ENCODE measurements around the gene UCK1.
A peak's percentile ranks its signal among the peaks of the same experiment; 100 is the strongest.
"Not testable (repeated sequence)": the region's sequence is repeated elsewhere in the genome, so short reads cannot be mapped to it uniquely, and the experiment has no call there.

The UCK1 gene

DNA sequence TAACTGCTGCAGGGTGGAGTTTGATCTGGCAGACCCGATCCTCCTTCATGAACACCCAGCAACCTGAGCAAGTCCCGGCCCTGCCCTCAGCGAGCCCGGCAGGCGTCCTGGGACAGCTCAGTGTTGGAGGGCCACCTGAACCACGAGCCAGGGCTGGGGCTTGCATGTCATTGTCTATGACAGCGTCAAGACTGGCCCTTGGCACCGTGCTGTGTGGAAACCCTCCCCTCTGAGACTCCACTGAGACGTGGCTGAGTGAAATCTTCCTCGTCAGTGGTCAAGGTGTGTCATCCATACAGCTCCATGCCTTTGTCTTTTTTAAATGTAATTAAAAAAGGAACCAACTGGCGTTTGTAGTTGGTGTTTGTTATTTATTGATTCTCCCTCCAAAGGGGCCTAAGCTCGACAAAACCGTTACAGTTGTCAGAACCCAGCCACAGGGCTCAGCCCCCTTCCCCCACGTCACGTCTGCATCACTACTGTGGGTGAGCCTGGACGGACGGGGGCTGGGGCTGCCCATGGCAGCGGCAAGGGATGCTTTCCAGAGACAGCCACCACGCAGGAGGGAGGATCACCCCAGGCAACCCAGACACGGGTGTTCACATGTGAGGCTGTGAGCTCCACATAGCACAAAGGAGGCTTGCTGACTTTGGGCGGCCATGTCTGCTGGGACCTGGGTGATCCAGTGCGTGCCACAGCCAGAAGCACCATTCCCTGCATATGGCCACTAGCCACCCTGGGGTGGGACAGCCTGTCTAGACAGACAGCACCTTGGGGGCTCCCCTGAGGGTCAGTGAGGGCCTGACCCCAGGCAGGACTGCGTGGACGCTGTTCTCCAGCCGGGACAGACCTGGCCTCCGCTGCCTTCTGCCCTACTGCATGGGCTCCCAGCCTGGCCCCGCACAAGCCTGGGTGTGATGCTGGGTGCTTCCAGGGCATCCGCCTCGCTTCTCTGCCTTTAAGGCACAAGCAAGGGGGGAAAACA, 7.3 kb downstream of the UCK1 start:
- no peak for DNase-seq

DNA sequence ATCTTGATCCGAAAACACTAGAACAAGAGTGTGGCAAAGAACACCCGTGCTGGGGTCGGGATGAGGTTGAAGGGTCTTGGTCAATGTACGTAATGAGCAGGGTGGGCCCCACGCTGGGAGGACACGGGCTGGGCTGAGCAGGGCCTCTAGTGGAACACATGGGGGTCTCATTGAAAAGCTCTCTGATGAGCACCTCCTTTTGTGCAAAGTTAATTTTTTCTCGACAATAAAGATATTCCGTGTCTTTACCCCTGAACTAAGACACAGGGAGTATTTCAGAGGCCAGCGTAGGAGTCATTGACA, 8.0 kb downstream of the UCK1 start:
- no peak for DNase-seq

DNA sequence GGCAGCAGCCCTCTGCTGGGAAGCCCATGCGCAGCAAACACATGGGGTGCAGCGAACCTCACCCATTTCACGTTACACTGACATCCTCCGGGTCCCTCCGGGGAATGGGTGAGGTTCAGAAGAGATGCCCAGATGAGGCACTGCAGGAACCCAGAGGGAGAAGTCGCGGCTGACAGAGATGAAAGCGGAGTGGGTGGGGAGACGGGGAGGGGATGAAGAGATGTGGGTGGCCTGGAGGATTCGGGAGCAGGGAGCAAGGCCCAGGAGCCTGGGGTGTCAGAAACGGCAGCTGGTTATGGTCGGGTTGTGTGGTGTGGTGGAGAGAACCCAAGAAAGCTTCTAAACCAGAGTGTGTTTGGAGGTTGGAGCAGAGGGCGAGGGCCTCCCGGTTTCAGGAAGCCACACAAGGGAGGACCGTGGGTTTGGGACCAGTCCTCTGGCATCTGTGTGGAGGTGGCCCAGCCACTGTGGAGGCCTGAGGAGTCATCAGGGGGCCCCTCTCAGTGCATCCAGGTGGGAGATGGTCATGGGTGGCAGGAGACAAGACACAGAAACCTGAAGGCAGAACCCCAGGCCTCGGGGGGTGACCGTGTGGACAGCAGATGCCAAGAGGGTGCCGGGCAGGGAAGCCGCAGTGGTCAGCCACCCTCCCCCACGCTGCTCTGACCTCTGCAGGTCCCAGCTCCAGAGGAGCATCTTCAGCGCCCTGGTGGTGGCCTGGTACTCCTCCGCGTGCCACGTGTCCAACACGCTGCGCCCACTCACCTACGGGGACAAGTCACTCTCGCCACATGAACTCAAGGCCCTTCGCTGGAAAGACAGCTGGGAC, 8.6 kb downstream of the UCK1 start:
- no peak for DNase-seq

DNA sequence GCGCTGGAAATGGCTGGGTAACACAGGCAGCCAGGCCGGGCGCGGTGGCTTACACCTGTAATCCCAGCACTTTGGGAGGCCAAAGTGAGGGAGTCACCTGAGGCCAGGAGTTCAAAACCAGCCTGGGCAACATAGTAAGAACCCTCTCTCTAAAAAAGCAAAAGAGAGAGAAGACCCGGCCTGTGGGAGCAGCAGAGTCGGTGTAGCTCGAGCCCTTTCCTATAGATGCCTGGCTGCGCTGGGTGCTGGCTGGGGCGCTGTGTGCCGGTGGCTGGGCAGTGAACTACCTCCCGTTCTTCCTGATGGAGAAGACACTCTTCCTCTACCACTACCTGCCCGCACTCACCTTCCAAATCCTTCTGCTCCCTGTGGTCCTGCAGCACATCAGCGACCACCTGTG, 9.2 kb downstream of the UCK1 start:
- DNase-seq = no peak

DNA sequence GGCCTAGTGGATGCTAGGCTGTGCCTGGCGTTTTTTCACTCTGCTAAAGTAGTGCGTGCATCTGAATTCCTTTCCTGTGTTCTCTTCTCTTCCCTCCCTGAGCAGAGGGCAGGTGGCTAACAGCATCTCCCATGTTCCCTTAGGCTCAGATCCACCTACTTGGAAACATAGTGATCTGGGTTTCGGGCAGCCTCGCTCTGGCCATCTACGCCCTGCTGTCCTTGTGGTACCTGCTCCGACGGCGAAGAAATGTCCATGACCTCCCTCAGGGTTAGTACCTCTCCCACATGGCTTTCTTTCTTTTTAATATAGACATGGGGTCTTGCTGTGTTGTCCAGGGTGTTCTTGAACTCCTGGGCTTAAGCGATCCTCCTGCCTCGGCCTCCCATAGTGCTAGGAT, 9.9 kb downstream of the UCK1 start:
- no peak for DNase-seq

GRCh38 chr9:131520503-131520902, 10.6 kb downstream of the UCK1 start:
- DNase-seq = no peak

GRCh38 chr9:131518553-131518952, 12.5 kb downstream of the UCK1 start:
- DNase-seq = no peak

DNA sequence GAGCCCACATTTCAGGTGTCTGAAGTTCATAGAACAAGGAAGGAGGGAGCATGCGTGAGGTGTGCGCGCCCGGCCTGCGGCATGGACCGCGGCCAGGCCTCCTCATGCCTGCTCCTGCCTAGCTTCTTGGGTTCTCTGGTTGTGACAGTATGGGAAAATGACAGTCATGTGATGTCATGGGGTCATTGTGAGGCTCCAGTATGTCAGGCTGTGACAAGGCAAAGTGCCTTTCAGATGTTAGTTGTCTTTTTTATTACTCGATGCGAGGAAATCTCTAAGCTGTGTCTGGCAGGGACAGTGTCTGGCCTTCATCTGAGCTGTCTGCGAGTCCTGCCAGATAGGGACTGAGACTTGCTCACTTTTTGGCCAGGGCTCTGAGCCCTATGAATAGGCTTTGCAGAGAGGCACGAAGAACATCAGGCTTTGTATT, 13.3 kb downstream of the UCK1 start:
- DNase-seq = no peak

- no peak for DNase-seq
Measured at GRCh38 chr9:131516930-131517329, 14.1 kb downstream of the UCK1 start.

DNA sequence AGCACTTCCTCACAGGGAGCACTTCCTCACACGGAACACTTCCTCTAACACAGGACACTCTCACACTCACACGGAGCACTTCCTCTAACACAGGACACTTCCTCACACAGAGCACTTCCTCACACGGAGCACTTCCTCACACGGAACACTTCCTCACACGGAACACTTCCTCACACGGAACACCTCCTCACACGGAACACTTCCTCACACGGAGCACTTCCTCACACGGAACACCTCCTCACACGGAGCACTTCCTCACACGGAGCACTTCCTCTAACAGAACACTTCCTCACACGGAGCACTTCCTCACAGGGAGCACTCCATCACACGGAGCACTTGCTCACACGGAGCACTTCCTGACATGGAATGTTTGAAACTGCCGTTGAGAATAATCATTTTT, 15.0 kb downstream of the UCK1 start:
- no peak for DNase-seq

- not testable (repeated sequence) for DNase-seq
Measured at GRCh38 chr9:131515559-131516031, 15.5 kb downstream of the UCK1 start.

DNA sequence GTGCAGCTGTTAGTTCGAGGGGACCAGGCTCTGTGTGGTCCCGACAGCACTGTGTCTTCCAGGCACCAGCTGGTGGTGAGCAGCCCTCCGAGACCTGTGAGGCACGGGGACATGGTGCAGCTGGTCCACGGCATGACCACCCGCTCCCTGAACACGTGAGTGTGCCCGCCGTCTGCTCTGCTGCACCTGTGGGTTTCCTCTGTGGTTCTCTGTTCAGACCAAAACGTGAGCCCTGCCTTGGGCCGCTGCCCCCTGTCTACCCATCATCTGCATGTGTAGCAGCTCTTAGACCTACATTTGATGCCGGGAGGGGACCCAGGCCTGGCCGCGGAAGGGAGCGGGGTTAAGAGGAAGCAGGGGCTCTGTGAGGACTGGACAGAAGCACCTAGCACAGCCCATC, 17.9 kb downstream of the UCK1 start:
- no peak for DNase-seq

DNA sequence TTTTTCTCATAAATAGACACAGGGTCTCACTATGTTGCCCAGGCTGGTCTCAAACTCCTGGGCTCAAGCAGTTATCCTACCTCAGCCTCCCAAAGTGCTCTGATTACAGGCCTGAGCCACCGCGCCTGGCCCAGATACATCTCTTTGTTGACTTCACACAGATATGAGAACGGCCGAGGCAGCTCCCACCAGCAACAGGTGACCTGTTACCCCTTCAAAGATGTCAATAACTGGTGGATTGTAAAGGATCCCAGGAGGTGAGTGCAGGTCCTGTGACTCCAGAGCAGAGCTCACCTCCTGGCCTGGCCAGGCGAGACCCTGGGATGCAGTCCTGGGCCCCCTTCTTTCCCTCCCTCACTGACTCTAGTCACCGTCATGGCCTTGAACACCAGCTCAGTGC, 19.2 kb downstream of the UCK1 start:
- no peak for DNase-seq

DNA sequence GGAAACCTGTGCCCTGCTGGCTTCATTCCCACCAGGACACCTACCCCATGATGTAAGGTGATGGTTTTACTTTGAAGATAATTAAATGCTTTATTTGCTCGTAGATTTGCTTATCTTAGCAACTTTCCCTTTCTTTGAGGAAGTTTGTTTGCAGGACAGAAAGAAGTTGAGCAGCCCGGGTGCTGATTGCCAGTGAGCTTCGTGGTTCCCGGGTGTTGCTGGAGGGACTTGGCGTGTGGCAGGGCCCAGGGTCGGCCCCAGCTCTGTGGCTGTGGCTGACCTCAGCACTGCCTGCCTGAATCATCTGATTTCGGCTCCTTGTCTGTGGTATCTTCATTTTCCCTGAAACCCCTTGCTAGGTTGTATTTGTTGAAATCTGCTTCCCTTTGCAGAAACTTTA, 19.6 kb downstream of the UCK1 start:
- DNase-seq = no peak

GRCh38 chr9:131505012-131505411, 26.1 kb downstream of the UCK1 start:
- DNase-seq = no peak

GRCh38 chr9:131503626-131504465, 27.2 kb downstream of the UCK1 start:
- DNase-seq = peak; percentile 8

DNA sequence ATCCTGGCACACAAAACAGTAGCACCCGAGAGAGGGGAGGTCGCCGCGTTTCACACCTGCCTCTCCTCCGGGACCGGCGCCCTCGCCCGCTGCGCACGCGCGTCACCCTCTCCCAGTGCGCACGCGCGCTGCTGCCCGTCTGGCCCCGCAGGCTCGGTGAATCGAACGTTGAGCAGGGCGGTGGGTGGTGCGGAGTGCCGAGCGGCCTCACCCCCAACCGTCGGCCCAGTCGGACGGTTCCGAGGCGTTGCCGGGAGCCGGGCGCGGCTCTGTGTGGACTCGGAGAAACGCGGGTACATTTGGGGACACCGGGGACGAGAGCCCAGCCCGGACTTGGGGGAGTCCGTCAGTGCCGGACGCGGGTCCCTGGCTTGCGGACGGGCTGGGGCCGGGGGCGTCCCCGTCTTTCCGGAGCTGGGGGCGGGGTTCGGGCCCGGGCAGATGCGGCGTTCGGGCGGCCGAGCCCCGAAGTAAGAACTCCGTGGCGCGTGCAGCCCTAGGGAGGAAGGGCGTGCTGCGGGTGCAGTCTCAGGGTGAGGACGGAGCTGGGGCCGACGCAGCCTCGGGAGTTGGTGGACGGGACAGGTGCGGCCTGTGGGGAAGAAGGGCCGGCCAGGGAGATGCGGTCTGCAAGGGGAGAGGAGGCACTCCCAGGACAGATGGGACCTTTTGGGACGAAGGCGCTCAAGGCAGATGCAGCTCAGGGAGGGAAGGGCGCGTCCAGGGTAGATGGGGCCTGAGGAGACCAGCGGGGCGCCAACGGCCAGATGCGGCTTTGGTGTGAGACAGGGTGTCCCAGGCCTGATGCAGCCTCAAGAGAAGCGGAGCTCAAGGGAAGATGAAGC, 28.1 kb downstream of the UCK1 start, which contains the start of gene POMT1:
TSS of gene POMT1 (plus strand) at position 138 of the 845 bp plus-strand sequence. CDS start 1,301 bp downstream, outside the sequence.
- DNase-seq = peak; percentile 81

DNA sequence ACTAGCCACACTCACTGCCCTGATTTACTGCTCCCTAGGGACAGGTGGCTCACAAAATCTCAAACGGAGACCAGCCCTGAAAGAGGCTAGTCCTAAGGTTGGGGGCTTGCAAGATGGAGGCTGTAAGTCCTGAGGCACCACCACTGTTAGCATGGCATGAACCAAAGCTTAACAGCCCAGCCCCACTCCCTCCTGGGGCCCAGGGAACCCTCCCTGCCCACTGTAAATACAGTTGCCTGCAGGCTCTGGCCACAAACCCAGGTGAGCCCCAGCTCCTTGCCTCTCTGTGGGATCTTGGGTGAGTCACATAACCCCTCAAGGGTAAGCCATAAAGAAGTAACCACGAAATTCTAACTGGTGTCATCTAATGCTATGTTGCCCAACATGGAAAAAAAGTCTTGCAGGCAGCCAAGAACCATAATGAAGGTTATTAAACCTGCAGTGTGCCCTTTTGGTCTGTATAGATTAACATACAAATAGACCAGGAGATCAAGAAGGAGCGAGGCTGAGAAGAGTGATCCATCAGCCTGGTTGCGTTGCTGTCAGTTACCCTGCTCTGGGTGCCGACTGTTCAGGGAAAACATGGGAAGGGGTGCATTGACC, 30.0 kb downstream of the UCK1 start:
- peak; percentile 66 for DNase-seq

DNA sequence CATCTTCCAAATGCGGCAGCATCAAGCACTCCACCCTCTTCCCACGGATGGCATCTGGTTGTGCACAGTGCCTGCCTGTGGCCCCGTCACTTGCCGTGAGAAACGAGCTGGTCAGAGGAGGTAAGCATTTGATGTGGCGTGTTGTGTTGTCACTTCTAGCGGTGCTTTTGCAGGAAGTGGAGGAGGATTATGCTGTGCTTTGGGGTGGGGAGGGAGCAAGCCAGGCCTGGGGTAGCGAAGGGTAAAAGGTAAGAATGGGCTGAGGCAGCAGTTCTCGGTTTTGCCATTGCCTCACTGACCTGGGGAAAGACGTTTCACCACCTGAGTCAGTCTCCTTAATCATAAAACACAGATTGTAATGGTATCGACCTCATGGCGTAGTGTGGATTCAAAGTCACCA, 30.7 kb downstream of the UCK1 start:
- no peak for DNase-seq

GRCh38 chr9:131499254-131499767, 31.8 kb downstream of the UCK1 start:
- DNase-seq = no peak

All from fibroblast of skin of abdomen (primary cell).